Measurements from ENCODE around the gene SLC25A6. TPM values are rescaled to one million over a fixed set of nuclear protein-coding genes. Genes with fewer than 3 reads are reported as not detected.
"Not testable (repeated sequence)": the region's sequence is repeated elsewhere in the genome, so short reads cannot be mapped to it uniquely, and the experiment has no call there.

Gene SLC25A6
- polyA plus RNA-seq, 3 donors, result 442 to 769 (median 449) TPM

DNA sequence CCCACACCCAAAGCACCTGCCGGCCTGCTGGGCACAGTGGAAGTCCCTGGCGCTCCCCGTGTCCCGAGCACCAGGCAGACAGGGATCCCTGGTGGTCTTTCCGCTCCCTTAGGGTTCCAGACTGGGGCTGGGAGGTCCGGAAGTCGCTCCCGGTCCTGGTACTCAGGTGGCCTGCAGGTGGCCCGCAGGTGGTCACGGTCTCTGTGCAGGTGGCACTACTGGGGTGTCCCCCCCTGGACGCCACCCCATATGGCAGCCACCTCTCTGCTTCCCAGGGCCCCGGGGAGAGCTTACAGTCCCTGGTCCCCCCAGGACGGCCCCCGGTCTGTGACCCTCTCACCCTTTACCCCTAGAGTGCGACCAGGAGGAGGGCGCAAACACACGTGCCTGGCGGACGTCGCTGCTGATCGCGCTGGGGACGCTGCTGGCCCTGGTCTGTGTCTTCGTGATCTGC, 13.6 kb downstream of the SLC25A6 start:
- Histone ChIP-seq H2AFZ (ENCODE audit: insufficient read depth, low read depth, low read length, poor library complexity, severe bottlenecking) (no peak overlapping the region), H3K27ac (ENCODE audit: low read depth in 1 of 2, low read length in 2 of 2) (no peak overlapping the region), H4K20me1 (ENCODE audit: insufficient read depth, low read length) (peaks cover 21% of the 10 kb centered on the region), H3K27me3 (ENCODE audit: control insufficient read depth in 2 of 2, insufficient read depth in 2 of 2, low read length in 2 of 2) (no peaks in the 10 kb centered on the region), H3K9ac (ENCODE audit: insufficient read depth, low read length, poor library complexity, severe bottlenecking) (no peak overlapping the region), H3K79me2 (ENCODE audit: insufficient read depth, low read length) (no peaks in the 10 kb centered on the region), H3K4me3 (replicated peaks in 1 of 3; ENCODE audit: low read depth in 2 of 3, low read length in 3 of 3) (no peak overlapping the region), H3K9me3 (replicated peaks in 1 of 2; ENCODE audit: control insufficient read depth in 1 of 2, insufficient read depth in 1 of 2, low read length in 2 of 2) (no peaks in the 10 kb centered on the region), H3K36me3 (replicated peaks in 1 of 2; ENCODE audit: control insufficient read depth in 1 of 2, insufficient read depth in 2 of 2, low read length in 2 of 2) (peaks cover 2 to 4% of the 10 kb centered on the region in 2 donors), H3K4me2 (replicated peaks; ENCODE audit: extremely low read depth, low read length, poor library complexity, severe bottlenecking) (no peak overlapping the region), H3K4me1 (ENCODE audit: control insufficient read depth in 1 of 2, insufficient read depth in 2 of 2, low read length in 2 of 2) (no peaks in the 10 kb centered on the region)
- Mint-ChIP-seq H3K27me3 (ENCODE audit: low read depth in 3 of 3) (peaks cover 0 to 3% (median 2%) of the 10 kb centered on the region in 3 donors), H3K36me3 (peaks cover 6 to 32% of the 10 kb centered on the region in 2 donors), H3K4me3 (peak overlapping the region in 1 of 2 donors; percentile 16), H3K4me1 (peaks cover under 1% of the 10 kb centered on the region), H3K27ac (peak overlapping the region in 1 of 7 donors; percentile 16), H3K9me3 (peaks cover 0 to 5% (median 0%) of the 10 kb centered on the region in 7 donors)
- intact Hi-C loops (cut with micrococcal nuclease), result no loop called here
- TF ChIP-seq, protein P1, sequence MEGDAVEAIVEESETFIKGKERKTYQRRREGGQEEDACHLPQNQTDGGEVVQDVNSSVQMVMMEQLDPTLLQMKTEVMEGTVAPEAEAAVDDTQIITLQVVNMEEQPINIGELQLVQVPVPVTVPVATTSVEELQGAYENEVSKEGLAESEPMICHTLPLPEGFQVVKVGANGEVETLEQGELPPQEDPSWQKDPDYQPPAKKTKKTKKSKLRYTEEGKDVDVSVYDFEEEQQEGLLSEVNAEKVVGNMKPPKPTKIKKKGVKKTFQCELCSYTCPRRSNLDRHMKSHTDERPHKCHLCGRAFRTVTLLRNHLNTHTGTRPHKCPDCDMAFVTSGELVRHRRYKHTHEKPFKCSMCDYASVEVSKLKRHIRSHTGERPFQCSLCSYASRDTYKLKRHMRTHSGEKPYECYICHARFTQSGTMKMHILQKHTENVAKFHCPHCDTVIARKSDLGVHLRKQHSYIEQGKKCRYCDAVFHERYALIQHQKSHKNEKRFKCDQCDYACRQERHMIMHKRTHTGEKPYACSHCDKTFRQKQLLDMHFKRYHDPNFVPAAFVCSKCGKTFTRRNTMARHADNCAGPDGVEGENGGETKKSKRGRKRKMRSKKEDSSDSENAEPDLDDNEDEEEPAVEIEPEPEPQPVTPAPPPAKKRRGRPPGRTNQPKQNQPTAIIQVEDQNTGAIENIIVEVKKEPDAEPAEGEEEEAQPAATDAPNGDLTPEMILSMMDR (IDR thresholded peaks at IDR 0.05), result no peak
- no peak for DNase-seq
- over 99% methylated on average over 22 of the region's 24 CpGs for WGBS (ENCODE audit: insufficient coverage)

DNA sequence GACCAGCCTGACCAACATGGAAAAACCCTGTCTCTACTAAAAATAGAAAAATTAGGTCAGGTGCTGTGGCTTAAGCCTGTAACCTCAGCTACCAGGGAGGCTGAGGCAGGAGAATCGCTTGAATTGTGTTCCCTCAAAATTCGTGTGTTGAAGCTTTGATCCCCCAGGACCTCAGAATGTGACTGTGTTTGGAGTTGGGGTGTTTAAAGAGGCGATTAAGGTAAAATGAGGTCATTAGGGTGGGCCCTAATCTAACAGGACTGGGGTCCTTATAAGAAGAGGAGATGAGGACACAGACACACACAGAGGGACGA, 23.6 kb downstream of the SLC25A6 start:
- Histone ChIP-seq H3K79me2 (ENCODE audit: insufficient read depth, low read length) (no peaks in the 10 kb centered on the region), H4K20me1 (ENCODE audit: insufficient read depth, low read length) (no peaks in the 10 kb centered on the region), H3K27me3 (ENCODE audit: control insufficient read depth in 2 of 2, insufficient read depth in 2 of 2, low read length in 2 of 2) (no peaks in the 10 kb centered on the region), H3K4me2 (replicated peaks; ENCODE audit: extremely low read depth, low read length, poor library complexity, severe bottlenecking) (no peak overlapping the region), H3K27ac (ENCODE audit: low read depth in 1 of 2, low read length in 2 of 2) (no peak overlapping the region), H3K9me3 (replicated peaks in 1 of 2; ENCODE audit: control insufficient read depth in 1 of 2, insufficient read depth in 1 of 2, low read length in 2 of 2) (no peaks in the 10 kb centered on the region), H2AFZ (ENCODE audit: insufficient read depth, low read depth, low read length, poor library complexity, severe bottlenecking) (no peak overlapping the region), H3K36me3 (replicated peaks in 1 of 2; ENCODE audit: control insufficient read depth in 1 of 2, insufficient read depth in 2 of 2, low read length in 2 of 2) (peaks cover 0 to 4% of the 10 kb centered on the region in 2 donors), H3K4me1 (ENCODE audit: control insufficient read depth in 1 of 2, insufficient read depth in 2 of 2, low read length in 2 of 2) (no peaks in the 10 kb centered on the region), H3K9ac (ENCODE audit: insufficient read depth, low read length, poor library complexity, severe bottlenecking) (no peak overlapping the region), H3K4me3 (replicated peaks in 1 of 3; ENCODE audit: low read depth in 2 of 3, low read length in 3 of 3) (no peak overlapping the region)
- Mint-ChIP-seq H3K36me3 (peaks cover 10 to 25% of the 10 kb centered on the region in 2 donors), H3K27ac (peak overlapping the region in 2 of 7 donors; percentile 13 to 32), H3K27me3 (ENCODE audit: low read depth in 3 of 3) (peaks cover 0 to 2% (median 1%) of the 10 kb centered on the region in 3 donors), H3K9me3 (peaks cover 4 to 9% (median 5%) of the 10 kb centered on the region in 7 donors), H3K4me1 (no peaks in the 10 kb centered on the region), H3K4me3 (no peak overlapping the region)
- intact Hi-C loops (cut with micrococcal nuclease), result no loop called here
- no peak for DNase-seq
- TF ChIP-seq, protein P1 (IDR thresholded peaks at IDR 0.05), result no peak
- WGBS (ENCODE audit: insufficient coverage), result 98% methylated on average over 3 of the region's 4 CpGs

DNA sequence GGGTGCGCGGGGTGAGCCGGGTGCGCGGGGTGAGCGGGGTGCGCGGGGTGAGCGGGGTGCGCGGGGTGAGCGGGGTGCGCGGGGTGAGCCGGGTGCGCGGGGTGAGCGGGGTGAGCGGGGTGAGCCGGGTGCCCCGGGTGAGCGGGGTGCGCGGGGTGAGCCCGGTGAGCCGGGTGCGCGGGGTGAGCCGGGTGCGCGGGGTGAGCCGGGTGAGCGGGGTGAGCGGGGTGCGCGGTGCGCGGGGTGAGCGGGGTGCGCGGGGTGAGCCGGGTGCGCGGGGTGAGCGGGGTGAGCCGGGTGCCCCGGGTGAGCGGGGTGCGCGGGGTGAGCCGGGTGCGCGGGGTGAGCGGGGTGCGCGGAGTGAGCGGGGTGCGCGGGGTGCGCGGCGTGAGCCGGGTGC, 25.6 kb downstream of the SLC25A6 start:
- H2AFZ ChIP-seq (ENCODE audit: insufficient read depth, low read depth, low read length, poor library complexity, severe bottlenecking); intact Hi-C loops (cut with micrococcal nuclease); H3K27me3 ChIP-seq (ENCODE audit: control insufficient read depth in 2 of 2, insufficient read depth in 2 of 2, low read length in 2 of 2); H3K27ac ChIP-seq (ENCODE audit: low read depth in 1 of 2, low read length in 2 of 2); H3K9ac ChIP-seq (ENCODE audit: insufficient read depth, low read length, poor library complexity, severe bottlenecking); H3K9me3 Mint-ChIP-seq; H3K36me3 ChIP-seq (replicated peaks in 1 of 2; ENCODE audit: control insufficient read depth in 1 of 2, insufficient read depth in 2 of 2, low read length in 2 of 2); H3K4me3 Mint-ChIP-seq; H3K4me3 ChIP-seq (replicated peaks in 1 of 3; ENCODE audit: low read depth in 2 of 3, low read length in 3 of 3); DNase-seq; H3K9me3 ChIP-seq (replicated peaks in 1 of 2; ENCODE audit: control insufficient read depth in 1 of 2, insufficient read depth in 1 of 2, low read length in 2 of 2); H3K79me2 ChIP-seq (ENCODE audit: insufficient read depth, low read length); H3K4me1 ChIP-seq (ENCODE audit: control insufficient read depth in 1 of 2, insufficient read depth in 2 of 2, low read length in 2 of 2); H3K4me2 ChIP-seq (replicated peaks; ENCODE audit: extremely low read depth, low read length, poor library complexity, severe bottlenecking); H4K20me1 ChIP-seq (ENCODE audit: insufficient read depth, low read length); H3K27ac Mint-ChIP-seq; H3K27me3 Mint-ChIP-seq (ENCODE audit: low read depth in 3 of 3); H3K4me1 Mint-ChIP-seq: not testable (repeated sequence)
- WGBS (ENCODE audit: insufficient coverage), result no CpG with 5 or more reads among the region's 63 CpGs
- H3K36me3 Mint-ChIP-seq, result peaks cover 22 to 41% of the 10 kb centered on the region in 2 donors

Data from CD14-positive monocyte (primary cell).